ENCODE results near the gene GALNT18.

Gene GALNT18

DNA sequence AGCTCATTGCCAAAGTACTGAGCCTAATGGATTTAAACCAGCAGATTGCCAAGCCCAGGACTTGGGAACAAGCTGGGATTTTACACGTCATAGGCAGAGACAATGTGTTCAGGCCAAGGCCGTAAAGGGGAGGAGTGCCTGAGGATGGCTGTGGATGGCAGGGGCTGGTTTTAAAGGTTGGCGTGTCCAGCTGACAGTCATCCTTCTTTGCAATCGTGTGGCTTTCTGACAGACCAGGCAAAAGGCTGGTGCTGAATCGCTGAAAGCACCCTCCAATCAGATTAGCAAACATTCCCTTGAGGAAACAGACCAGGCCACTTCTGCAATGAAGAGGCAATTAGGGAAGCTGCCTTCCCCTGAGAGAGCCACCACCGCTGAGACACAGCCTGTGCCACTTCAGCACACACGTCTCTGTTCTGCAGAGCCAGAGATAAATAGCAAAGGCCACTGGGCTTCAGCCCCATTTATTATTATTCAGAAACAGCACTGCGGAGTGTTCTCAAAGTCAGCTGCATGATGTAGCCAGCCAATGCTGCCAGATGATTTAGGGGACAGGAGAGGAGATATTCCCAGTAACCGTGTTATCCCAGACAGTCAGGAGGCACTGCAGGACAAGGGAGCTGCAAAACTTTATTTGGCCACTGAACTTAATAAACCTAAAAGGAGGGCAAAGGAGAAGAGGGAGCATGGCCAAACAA, 214.6 kb downstream of the GALNT18 start:
- DNase-seq (ENCODE audit: low read depth), result no peak

DNA sequence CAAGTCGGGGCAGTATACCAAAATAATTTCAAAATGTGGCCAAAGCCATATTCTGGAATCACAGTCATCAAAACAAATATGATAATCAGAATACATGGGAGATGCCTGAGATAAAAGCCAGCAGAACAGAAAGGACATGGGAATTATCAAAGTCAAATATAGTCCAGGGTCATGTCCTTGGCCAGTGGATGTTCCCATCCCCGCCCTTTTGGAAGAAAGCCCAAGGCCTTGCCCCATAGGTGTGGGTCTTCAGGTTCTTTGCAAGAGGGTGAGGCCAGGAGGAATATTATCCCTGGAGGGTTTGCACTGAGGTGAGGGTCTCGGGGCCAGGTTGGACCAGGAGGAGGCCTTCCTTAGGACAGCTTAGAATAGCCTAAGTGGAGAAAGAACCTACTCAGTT, 215.2 kb downstream of the GALNT18 start:
- DNase-seq (ENCODE audit: low read depth), result no peak

DNA sequence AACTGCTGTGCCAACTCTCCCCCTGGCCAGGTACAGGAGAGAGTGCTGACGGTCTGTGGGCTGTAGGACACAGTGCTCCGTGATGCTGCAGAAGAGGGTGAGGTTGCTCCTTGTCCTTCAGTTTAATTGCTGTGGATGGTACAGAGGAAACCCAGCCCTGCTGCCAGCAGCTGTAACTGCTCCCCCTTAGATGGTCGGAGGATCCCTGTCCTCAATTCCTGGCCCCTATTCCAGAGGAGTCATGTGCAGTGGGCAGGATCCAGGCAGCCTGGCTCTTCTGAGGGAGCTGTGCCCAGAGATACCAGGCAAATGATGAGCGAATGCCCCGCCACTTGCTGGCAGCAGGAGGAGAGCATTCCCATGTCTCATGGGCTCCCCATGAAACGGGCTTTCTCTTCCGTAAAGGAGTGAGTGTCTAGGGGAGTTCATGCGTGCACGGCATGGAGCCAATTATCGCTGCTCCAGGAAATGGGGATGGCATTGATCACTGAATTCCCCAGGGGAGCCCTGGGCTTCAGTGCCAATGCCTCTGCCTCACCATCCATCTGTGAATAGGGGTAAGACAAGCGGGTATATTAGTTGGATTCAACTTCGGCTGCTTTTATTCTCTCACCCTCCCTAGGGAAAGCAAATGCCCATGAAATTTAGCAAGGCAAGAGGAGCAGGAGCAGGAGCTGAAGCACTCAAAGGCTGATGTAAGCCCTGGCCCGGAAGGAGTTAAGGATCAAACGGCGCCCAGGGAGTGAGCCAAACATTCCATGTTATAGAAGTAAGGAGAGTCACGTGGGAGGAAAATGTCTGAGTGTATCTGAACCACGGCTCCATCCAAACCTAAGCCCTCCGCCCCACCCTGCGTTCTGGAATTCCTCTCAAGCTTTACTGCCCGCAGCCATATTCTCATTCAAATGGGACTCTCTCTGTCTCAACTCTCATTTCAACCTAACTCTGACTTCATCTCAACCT, 217.8 kb downstream of the GALNT18 start:
- DNase-seq (ENCODE audit: low read depth), result no peak

DNA sequence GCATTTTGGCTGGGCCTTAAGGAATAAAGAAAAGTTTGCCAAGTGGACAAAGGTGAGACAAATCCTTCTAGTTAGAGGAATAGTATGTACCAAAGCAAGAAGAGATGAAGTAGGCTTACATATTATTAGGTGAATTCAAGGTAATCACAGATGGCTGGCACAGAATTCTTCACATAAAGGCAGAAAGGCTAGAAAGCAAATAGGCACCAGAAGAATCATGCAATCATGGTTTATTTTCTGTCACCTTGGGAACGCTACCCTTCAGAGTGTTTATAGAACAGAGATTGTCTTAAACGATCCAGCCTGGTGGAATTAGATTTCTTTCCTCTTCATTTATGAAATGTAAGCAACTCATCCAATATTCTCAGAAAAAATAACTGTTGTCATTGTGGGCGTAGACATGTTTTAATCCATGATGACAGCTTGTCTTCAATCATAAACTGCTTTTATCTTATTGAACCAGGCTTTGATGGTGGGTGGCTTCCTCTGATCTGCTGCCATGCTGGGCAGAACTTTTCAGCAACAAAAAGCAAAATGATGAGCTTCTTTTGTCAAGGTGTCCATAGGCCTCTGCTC, 219.8 kb downstream of the GALNT18 start:
- DNase-seq (ENCODE audit: low read depth), result no peak

DNA sequence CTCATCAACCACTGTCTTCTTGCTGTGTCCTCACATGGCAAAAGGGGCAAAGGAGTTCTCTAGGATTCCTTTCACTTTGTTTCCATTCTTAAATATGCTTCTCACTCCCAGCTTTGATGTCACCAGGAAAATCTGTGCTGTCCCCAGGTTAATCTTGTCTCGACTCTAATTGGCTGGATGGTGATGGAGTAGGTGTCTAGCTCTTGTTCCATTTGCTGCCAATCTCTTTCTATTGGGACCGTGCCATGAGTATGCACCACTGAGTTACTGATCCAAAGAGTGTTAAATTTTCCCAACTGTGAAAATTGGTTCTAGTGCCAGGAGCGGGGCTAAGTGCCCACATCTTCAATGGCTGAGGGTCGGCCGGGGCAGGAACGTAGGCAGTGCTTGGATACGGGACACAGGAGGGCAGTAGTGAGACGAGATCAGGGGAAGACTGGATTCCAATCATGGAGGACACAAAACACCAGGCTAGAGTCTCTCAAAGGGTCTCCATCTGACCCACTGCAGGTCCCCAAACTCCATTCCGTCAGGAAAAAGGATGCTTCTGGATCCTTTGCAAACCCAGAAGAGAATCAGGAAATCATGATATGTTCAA, 221.1 kb downstream of the GALNT18 start:
- no peak for DNase-seq (ENCODE audit: low read depth)

DNA sequence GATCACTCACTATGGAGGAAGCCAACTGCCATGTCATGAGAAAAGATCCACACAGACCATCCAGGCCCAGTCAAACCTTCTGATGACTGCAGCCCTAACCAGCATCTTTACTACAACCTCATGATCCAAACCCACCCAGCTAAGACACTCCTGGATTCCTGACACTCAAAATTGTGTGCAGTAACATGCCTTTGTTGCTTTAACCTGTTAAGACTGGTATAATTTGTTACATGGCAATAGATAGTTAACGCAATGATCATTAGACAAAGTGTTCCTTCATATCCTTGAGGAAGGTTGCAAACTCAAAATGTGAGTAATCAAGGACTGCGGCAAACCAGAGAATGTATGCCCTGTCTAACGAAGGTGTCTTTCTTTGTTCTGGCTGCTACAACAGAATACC, 221.7 kb downstream of the GALNT18 start:
- no peak for DNase-seq (ENCODE audit: low read depth)

DNA sequence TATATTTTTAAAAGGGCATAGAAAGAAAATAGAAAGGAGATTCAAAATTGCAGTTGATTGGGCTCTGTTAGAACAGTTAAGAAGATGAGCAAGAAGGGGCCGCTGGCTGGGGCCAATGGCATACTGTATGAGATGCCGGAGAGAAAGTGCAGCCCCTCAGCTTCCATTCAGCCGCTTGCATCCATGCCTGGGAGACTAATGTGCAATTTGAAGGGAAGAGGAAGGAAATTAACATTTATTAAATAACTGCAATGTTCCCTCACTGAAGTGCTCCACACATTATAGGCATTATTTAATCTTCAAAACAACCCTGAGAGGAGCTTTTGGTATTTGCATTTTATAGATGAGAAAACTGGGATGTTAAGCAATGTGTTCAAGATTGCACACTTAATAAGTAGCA, 224.0 kb downstream of the GALNT18 start:
- no peak for DNase-seq (ENCODE audit: low read depth)

DNA sequence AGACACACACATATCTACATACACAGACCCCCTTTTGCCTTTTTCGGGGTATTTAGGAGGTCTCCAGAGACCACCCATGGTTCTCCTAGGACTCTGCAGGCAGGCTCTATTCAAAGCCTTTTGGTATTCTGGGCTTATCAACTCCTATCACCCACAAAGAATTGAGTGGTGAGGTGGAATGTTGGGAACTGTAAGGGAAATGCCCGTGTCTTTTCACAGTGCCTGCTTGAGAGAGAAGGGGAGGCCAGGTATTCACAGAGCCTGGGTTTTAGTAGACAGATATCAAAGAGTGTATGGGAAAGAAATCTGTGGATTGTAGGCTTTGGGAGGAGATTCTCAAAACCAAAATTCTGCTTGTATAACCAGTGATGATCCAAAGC, 224.8 kb downstream of the GALNT18 start:
- DNase-seq (ENCODE audit: low read depth), result no peak

DNA sequence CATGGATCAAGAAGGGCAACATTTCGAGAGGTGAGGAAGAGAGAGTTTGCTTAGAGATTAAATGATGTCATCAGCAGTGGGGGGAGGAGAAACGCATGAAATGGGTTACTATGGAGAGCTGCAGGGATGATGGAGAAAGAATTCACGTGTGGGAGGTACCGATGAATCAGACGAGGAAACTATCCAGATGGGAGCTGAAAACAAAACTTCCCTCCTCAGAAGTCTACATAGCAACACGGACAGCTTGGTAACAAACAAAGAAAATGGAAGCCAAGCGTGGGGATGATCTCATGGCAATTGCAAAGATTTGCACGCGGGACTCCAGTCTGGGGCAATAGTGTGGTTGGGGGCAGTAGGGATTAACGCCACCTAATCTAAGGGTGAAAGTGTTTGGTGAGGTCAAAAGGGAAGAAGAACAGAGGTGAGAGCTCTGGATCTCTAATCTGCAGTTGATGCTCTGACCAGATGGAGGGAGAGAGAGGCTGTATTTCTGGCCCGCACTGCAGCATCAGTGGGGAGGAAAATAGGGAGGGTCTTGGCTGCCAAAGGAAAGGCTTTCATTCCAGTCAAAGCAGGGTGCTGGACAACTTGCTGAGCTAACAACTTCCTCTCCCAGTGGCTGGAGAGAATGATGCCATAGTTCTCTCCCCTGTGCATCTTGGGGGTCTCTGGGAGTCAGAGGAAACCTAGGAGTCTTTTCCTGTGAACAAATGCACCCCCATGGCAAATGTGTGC, 225.3 kb downstream of the GALNT18 start:
- DNase-seq (ENCODE audit: low read depth), result no peak

DNA sequence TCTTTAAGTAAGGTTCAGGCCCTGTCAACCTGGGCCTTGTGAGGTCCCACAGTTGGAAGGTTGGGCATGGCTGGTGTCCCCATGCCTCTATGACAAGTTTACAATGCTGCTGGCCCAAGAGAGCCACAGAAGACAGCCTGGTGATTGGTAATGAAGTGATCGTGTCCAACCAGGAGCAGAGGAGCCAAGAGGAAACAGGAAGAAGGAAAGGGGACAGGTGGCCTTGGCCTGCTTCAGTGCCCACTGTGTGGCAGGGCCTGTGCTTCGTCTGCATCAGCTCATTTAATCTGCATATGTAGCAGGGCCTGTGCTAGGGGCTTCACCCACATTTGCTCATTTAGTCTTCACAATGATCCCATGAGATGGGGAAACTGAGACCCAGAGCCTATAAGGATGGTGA, 226.7 kb downstream of the GALNT18 start:
- DNase-seq (ENCODE audit: low read depth), result no peak

DNA sequence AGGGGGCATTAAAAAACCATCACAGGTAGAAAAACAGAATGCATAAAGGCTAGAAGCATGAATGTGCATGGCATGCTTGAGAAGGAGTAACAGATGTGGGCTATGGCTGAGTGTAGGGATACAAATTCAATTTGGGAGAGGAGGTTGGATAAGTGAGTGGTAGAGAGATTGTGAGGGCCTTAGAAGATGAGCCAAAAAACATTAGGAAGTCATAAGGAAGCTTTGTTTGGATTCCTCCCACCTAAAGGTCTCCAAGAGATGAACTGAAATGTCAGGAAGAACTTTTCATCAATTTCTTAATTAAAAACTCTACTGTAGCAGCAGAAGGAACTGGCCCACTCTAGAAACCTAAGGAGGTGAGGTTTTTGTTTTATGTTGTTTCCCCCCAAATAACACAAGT, 227.6 kb downstream of the GALNT18 start:
- no peak for DNase-seq (ENCODE audit: low read depth)

DNA sequence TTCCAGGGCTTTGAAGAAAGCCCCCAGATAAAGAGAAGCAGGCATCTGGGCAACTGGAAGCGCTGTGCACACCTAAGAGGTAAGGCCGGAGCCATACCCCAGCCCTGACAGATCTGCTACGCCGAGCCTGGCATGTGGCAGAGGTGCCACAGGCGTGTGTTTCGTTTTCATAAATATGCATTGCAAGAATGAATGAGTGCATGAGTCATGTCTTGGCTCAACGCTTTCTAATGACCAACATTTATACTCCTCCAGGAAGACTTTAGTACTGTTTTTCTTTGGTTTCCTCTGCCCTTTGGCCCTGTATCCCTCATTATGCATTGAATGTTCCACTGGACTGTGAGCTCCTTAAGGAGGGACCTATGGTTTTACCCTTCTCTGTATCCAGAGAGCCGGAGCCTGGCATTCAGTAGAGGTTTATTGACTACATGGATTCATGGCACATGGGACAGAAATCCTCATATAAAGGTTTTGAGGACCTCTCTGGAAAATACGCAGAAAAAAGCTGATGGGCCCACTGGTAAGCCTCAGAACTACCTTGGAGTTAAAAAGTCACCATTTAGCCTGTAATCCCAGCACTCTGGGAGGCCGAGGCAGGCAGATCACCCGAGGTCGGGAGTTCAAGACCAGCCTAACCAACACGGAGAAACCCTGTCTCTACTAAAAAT, 229.9 kb downstream of the GALNT18 start:
- DNase-seq (ENCODE audit: low read depth), result no peak

DNA sequence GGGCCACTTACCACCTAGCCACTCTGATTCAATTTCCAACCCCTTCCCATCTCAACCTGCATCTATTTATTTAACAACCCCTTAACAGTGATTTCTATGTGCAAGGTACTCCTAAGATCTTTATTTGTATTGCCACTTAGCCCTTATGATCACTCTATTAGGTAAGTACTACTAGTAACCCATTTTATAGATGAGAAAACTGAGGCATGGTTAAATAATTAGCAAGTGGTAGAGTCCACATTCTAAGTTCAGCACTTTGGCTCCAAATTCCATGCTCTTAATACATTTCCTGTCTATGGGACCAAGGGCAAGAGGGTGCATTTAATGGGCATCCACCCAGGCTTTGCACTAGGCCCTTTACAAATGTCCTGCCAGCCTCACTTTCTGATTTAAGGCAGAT, 230.6 kb downstream of the GALNT18 start:
- DNase-seq (ENCODE audit: low read depth), result no peak

DNA sequence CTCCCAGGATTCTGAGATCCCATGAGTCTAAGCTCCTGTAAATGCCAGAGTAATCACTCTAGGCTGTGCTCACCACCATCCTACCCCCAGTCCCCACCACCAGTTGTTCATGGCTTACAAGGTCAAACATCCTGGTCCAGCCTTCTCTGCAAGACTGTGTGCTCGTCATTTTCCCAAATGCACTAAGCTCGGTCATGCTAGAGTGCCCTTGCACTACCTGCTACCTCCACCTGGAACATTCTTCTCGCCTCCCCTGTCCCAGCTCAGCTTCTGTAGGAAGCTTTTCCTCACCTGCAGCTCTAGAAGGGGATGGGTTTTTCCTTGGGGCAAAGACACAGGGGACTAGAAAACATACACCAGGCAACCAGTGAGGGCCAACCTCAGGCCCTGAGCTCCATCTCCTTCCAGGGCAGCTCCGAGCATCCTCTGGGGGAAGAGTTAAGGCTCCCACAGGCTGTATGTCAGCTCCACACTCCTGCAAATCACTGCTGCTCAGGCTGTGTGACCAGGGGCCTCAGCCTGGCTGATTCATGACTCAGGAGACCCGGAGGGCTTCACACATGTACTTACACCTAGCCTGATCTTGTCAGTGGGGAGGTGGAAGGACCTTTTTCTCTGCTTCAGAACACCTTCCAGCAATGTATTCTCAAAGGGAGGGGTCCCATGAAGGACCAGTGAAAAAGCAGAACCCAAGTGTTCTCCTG, 231.6 kb downstream of the GALNT18 start:
- no peak for DNase-seq (ENCODE audit: low read depth)

DNA sequence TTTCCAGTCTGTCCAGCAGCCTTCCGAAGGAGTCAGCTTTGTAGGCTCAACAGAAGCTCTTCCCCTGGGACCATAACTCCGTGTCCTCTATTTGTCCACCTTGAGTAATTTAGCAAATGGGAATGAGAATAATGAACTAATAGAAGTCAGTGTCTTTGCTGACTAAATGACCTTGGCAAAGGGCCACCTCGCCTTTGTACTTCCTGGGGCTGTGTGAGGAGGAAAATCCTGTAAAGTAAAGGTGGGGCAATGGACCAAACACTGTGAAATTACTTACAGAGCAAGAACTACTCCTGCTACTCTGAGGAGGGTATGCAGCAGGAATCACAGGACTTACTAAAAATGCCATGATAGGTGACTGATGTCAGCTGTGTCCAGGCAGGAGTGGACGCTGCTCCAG, 232.6 kb downstream of the GALNT18 start:
- DNase-seq (ENCODE audit: low read depth), result no peak

DNA sequence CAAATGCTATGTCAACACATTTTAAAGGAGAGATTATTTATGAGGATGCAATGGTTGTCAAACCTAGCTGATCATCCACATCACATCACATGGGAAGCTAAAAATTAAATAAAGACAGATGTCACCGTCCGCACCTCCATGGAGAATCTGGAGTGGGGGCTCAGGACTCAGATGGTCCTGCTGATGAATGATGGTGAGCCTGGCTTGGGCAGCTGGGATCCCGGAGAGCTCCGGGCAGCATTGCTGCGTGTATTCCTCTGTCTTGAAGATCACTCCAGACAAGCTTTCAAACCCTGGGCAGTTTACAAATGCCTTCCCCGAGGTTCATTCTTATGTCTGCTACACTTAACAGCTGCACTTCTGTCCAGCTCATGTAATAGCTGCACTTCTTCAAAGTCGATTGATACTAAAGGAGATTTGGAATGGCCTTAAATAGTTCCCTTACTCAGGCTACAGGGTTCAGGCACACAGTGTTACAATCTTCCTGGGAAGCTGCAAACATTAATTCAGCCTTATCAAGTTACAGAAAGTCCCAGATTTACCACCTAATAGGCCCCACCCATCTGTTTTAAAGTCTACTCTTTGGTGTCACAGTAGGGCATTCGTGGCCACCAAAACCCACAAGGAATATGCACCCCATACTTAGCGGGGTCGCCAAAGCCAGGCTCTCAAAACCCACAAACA, 234.0 kb downstream of the GALNT18 start:
- no peak for DNase-seq (ENCODE audit: low read depth)

DNA sequence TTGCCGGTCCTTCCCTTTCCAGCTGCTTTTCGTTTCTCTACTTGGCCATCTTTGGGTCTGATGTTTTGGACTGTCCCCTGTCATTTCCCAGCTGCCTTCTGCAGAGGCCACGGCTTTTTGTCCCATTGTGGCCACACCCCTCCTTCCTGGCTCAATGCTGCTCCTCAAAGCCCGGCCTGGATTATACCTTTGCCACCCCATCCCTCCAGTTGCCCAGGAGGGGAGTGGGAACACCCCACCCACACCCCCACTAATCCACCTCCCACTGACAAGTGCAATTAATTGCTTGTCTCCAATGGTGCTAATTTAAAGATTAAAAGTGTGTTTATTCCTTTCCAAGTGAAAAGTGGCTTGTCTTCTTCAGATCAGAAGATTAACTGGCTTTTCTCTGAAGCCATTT, 234.6 kb downstream of the GALNT18 start:
- no peak for DNase-seq (ENCODE audit: low read depth)

DNA sequence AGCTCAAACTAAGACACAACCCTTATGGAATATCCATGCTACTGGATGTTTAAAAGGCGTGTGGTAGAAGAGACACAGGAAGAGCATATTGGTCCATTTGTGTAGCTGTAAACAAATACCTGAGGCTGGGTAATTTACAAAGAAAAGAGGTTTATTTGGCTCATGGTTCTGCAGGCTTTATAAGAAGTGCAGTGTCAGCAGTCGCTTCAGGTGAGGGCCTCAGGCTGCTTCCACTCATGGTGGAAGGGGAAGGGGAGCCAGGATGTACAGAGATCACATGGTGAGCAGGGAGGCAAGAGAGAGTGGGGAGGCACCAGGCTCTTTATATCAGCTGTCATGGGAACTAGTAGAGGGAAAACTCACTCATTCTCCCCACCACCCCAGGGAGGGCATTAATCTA, 237.0 kb downstream of the GALNT18 start:
- DNase-seq (ENCODE audit: low read depth), result no peak

DNA sequence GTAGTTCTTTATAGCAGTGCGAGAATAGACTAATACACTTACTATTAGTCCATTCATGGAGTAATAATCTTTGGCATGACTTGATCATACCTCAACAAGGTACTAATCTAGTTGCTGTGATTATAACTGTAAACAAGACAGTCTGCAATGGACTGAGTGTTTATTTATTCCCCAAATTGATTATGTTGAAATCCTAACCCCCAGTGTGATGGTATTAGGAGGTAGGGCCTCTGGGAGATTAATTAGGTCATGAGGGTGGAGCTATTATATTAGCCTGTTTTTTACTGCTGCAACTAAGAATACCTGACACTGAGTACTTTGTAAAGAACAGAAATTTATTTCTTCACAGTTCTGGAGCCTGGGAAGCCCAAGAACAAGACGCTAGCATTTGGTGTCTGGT, 237.8 kb downstream of the GALNT18 start:
- DNase-seq (ENCODE audit: low read depth), result no peak

DNA sequence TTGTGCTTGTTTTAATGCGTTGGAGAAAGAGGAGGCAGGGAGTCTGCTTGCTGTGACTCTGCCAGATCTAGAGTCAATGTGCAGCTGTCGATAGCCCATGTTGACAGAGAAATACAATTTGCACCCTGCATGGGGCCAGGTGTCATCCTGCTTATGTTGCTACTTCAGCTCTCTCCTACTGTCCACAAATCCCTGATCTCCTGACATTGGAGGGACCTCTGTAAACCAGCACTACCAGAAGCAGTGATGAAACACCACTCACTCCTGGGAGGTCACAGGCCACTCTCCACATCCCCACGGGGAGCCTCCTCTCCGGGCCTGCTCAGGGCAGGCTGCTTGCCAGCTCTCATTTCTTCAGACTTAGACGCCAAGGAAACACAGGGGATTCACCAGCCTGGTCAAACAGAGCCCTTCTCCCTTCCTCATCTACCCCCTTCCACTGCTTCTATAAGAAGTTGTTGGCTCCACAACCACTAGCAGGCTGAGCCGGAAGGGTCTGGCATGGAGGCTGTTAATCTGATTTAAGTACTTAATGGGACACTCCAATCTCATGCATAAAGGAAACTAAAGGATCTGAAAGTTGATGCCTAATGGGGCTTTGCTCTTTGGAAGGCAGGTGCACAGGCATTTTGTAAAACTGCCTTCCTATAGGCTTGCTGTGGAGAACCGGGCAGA, 238.8 kb downstream of the GALNT18 start:
- DNase-seq (ENCODE audit: low read depth), result no peak
